Nephron (organoid): ENCODE data around the gene PCDHB7.
A peak's percentile ranks its signal among the peaks of the same experiment; 100 is the strongest.
"Not testable (repeated sequence)": the region's sequence is repeated elsewhere in the genome, so short reads cannot be mapped to it uniquely, and the experiment has no call there.

ENCODE experiments used
- H3K27ac Mint-ChIP-seq, 3 experiments: 2 replicates each; pipeline ENCODE4 v1.8.0; 2020; ENCODE audit warnings: mixed read lengths in 3 of 3, mild to moderate bottlenecking in 2 of 3, moderate library complexity in 1 of 3
- H3K27me3 Mint-ChIP-seq: 2 replicates; pipeline ENCODE4 v1.8.0; 2021; ENCODE audit warnings: low read depth, mild to moderate bottlenecking, moderate library complexity, mixed read lengths
- H3K36me3 Mint-ChIP-seq: 2 replicates; pipeline ENCODE4 v1.8.0; 2020; ENCODE audit warnings: low read depth, mixed read lengths
- H3K4me1 Mint-ChIP-seq: 2 replicates; pipeline ENCODE4 v1.8.0; 2020; ENCODE audit warnings: mixed read lengths
- H3K4me3 Mint-ChIP-seq, 3 experiments: 2 replicates each; pipeline ENCODE4 v1.8.0; 2020; ENCODE audit warnings: mild to moderate bottlenecking in 3 of 3, mixed read lengths in 3 of 3, moderate library complexity in 2 of 3
- H3K9me3 Mint-ChIP-seq: 2 replicates; pipeline ENCODE4 v1.8.0; 2020; ENCODE audit warnings: mixed read lengths
- TF ChIP-seq, protein P1 (sequence below), 3 experiments: fragments of 200-600 bp; sonication (generic); IDR thresholded peaks; one replicate each; pipeline ENCODE4 v1.5.0; 2021; ENCODE audit warnings: antibody characterized with exemption in 3 of 3; ENCODE audit not compliant: unreplicated experiment in 3 of 3

PCDHB7 gene

DNA sequence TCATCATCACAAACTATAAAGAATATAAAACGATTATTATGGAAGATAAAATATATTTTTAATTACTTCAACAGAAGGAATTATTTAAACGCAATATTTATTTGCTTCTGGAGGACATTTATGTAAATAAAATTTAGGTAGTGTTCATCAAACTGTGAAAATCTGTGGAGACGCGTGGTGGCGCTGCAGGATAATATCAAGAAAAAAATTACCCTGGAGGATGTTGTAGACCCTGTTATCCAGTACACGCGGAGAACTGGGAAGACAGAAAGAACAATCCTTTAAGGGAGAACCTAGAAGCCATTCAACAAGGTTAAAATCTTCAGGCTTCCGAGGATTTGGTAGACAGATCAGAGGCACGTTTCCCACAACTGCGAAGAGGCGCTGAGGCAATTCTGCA, 36.0 kb downstream of the PCDHB7 start, which contains the start of gene PCDHB12:
PCDHB12 (plus strand) TSS at position 242 of the 400 bp plus-strand sequence. CDS start 189 bp downstream, outside the sequence.
- H3K36me3 Mint-ChIP-seq: peaks cover 86% of the 10 kb centered on the region
- H3K4me3 Mint-ChIP-seq: peak within 1 kb of the TSS in 2 of 3 experiments; percentile 13 to 41
- H3K27ac Mint-ChIP-seq: no peak within 1 kb of the TSS
- peaks cover 73% of the 10 kb centered on the region for H3K9me3 Mint-ChIP-seq
- no peaks in the 10 kb centered on the region for H3K4me1 Mint-ChIP-seq
- no peaks in the 10 kb centered on the region for H3K27me3 Mint-ChIP-seq
- TF ChIP-seq, protein P1, sequence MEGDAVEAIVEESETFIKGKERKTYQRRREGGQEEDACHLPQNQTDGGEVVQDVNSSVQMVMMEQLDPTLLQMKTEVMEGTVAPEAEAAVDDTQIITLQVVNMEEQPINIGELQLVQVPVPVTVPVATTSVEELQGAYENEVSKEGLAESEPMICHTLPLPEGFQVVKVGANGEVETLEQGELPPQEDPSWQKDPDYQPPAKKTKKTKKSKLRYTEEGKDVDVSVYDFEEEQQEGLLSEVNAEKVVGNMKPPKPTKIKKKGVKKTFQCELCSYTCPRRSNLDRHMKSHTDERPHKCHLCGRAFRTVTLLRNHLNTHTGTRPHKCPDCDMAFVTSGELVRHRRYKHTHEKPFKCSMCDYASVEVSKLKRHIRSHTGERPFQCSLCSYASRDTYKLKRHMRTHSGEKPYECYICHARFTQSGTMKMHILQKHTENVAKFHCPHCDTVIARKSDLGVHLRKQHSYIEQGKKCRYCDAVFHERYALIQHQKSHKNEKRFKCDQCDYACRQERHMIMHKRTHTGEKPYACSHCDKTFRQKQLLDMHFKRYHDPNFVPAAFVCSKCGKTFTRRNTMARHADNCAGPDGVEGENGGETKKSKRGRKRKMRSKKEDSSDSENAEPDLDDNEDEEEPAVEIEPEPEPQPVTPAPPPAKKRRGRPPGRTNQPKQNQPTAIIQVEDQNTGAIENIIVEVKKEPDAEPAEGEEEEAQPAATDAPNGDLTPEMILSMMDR (IDR thresholded peaks at IDR 0.05; ENCODE audit: unreplicated experiment in 3 of 3): no peak

DNA sequence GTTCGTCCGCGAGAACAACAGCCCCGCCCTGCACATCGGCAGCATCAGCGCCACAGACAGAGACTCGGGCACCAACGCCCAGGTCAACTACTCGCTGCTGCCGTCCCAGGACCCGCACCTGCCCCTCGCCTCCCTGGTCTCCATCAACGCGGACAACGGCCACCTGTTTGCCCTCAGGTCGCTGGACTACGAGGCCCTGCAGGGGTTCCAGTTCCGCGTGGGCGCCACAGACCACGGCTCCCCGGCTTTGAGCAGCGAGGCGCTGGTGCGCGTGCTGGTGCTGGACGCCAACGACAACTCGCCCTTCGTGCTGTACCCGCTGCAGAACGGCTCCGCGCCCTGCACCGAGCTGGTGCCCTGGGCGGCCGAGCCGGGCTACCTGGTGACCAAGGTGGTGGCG, 37.8 kb downstream of the PCDHB7 start:
- not testable (repeated sequence) for H3K4me3 Mint-ChIP-seq, H3K27ac Mint-ChIP-seq, H3K27me3 Mint-ChIP-seq, H3K4me1 Mint-ChIP-seq
- Mint-ChIP-seq H3K9me3 (peaks cover 78% of the 10 kb centered on the region), H3K36me3 (peaks cover 86% of the 10 kb centered on the region)

DNA sequence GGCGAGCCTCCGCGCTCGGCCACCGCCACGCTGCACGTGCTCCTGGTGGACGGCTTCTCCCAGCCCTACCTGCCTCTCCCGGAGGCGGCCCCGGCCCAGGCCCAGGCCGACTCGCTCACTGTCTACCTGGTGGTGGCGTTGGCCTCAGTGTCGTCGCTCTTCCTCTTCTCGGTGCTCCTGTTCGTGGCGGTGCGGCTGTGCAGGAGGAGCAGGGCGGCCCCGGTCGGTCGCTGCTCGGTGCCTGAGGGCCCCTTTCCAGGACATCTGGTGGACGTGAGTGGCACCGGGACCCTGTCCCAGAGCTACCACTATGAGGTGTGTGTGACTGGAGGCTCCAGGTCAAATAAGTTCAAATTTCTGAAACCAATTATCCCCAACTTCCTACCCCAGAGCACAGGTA, 38.4 kb downstream of the PCDHB7 start:
- not testable (repeated sequence) for H3K4me1 Mint-ChIP-seq, H3K27ac Mint-ChIP-seq, H3K27me3 Mint-ChIP-seq, H3K4me3 Mint-ChIP-seq
- peaks cover 82% of the 10 kb centered on the region for H3K36me3 Mint-ChIP-seq
- H3K9me3 Mint-ChIP-seq: peaks cover 75% of the 10 kb centered on the region

DNA sequence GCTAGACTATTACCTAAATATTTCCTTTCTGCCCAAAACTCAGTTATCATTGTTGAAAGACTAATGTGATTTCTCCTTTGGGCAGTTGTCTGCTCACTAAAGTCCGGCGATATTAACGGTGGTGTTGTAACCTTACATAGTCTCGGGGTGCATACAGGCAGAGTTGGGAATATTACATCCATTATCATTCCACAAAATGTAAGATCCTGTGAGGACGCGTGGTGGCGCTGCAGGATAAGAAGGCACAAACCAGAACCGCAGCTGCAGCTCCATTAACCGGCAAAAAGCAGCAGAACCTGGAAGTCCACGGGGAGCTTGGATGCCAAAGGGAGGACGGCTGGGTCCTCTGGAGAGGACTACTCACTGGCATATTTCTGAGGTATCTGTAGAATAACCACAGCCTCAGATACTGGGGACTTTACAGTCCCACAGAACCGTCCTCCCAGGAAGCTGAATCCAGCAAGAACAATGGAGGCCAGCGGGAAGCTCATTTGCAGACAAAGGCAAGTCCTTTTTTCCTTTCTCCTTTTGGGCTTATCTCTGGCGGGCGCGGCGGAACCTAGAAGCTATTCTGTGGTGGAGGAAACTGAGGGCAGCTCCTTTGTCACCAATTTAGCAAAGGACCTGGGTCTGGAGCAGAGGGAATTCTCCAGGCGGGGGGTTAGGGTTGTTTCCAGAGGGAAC, 41.4 kb downstream of the PCDHB7 start, which contains the start of gene PCDHB13:
PCDHB13 (plus strand) TSS at position 264 of the 684 bp plus-strand sequence; CDS start at position 469, 205 bp downstream.
- Mint-ChIP-seq H3K9me3 (peaks cover 74% of the 10 kb centered on the region), H3K27ac (peak within 1 kb of the TSS in 1 of 3 experiments; percentile 41), H3K4me3 (peak within 1 kb of the TSS; percentile 35 to 66 (median 61)), H3K36me3 (peaks cover 74% of the 10 kb centered on the region)
- H3K27me3 Mint-ChIP-seq, H3K4me1 Mint-ChIP-seq: not testable (repeated sequence)

DNA sequence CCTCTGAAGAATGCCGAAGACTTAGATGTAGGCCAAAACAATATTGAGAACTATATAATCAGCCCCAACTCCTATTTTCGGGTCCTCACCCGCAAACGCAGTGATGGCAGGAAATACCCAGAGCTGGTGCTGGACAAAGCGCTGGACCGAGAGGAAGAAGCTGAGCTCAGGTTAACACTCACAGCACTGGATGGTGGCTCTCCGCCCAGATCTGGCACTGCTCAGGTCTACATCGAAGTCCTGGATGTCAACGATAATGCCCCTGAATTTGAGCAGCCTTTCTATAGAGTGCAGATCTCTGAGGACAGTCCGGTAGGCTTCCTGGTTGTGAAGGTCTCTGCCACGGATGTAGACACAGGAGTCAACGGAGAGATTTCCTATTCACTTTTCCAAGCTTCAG, 42.1 kb downstream of the PCDHB7 start:
- Mint-ChIP-seq H3K9me3 (peaks cover 73% of the 10 kb centered on the region), H3K36me3 (peaks cover 74% of the 10 kb centered on the region)
- not testable (repeated sequence) for H3K4me3 Mint-ChIP-seq, H3K27ac Mint-ChIP-seq, H3K4me1 Mint-ChIP-seq, H3K27me3 Mint-ChIP-seq

DNA sequence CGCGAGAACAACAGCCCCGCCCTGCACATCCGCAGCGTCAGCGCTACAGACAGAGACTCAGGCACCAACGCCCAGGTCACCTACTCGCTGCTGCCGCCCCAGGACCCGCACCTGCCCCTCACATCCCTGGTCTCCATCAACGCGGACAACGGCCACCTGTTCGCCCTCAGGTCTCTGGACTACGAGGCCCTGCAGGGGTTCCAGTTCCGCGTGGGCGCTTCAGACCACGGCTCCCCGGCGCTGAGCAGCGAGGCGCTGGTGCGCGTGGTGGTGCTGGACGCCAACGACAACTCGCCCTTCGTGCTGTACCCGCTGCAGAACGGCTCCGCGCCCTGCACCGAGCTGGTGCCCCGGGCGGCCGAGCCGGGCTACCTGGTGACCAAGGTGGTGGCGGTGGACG, 43.1 kb downstream of the PCDHB7 start:
- H3K4me3 Mint-ChIP-seq, H3K27me3 Mint-ChIP-seq, H3K4me1 Mint-ChIP-seq, H3K27ac Mint-ChIP-seq: not testable (repeated sequence)
- Mint-ChIP-seq H3K9me3 (peaks cover 76% of the 10 kb centered on the region), H3K36me3 (peaks cover 76% of the 10 kb centered on the region)

DNA sequence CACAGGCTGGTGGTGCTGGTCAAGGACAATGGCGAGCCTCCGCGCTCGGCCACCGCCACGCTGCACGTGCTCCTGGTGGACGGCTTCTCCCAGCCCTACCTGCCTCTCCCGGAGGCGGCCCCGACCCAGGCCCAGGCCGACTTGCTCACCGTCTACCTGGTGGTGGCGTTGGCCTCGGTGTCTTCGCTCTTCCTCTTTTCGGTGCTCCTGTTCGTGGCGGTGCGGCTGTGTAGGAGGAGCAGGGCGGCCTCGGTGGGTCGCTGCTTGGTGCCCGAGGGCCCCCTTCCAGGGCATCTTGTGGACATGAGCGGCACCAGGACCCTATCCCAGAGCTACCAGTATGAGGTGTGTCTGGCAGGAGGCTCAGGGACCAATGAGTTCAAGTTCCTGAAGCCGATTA, 43.6 kb downstream of the PCDHB7 start:
- not testable (repeated sequence) for H3K27me3 Mint-ChIP-seq, H3K4me1 Mint-ChIP-seq, H3K4me3 Mint-ChIP-seq, H3K27ac Mint-ChIP-seq
- peaks cover 76% of the 10 kb centered on the region for H3K9me3 Mint-ChIP-seq
- peaks cover 77% of the 10 kb centered on the region for H3K36me3 Mint-ChIP-seq

DNA sequence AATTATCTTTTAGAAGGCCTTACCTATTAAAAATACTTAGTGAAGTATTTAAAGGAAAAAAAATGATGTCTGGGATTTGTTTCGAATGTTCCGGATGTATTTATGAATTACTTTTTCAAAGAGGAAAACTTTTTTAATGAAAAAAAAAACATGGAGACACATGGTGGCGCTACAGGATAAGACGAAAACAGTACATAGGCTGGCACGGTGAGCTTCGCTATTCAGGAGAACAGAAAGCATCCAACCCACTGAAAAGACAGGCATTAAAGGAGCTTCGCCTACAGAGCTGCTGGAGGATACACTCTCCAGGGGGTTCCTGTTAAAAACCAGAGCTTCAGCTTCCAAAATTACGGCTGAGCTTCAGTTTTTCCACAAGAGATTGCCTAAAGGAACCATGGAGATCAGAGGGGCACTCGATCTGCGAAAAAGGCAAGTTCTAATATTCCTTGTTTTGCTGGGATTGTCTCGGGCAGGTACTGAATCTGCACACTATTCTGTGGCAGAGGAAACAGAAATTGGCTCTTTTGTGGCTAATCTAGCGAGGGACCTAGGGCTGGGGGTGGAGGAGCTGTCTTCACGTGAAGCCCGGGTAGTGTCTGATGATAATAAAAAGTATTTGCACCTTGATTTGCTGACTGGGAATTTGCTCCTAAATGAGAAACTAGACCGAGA, 50.8 kb downstream of the PCDHB7 start, which contains the start of gene PCDHB14:
PCDHB14 (plus strand) TSS at position 232 of the 672 bp plus-strand sequence; CDS start at position 395, 163 bp downstream.
- H3K4me1 Mint-ChIP-seq: no peaks in the 10 kb centered on the region
- no peaks in the 10 kb centered on the region for H3K27me3 Mint-ChIP-seq
- peaks cover 83% of the 10 kb centered on the region for H3K36me3 Mint-ChIP-seq
- peaks cover 76% of the 10 kb centered on the region for H3K9me3 Mint-ChIP-seq
- TF ChIP-seq, protein P1 (IDR thresholded peaks at IDR 0.05; ENCODE audit: unreplicated experiment in 3 of 3): peak in 1 of 3 experiments; percentile 43
- H3K4me3 Mint-ChIP-seq: peak within 1 kb of the TSS; percentile 77 to 88 (median 85)
- peak within 1 kb of the TSS; percentile 67 to 83 (median 82) for H3K27ac Mint-ChIP-seq

DNA sequence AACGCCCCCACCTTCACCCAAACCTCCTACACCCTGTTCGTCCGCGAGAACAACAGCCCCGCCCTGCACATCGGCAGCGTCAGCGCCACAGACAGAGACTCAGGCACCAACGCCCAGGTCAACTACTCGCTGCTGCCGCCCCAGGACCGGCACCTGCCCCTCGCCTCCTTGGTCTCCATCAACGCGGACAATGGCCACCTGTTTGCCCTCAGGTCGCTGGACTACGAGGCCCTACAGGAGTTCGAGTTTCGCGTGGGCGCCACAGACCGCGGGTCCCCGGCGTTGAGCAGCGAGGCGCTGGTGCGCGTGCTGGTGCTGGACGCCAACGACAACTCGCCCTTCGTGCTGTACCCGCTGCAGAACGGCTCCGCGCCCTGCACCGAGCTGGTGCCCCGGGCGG, 52.4 kb downstream of the PCDHB7 start:
- H3K9me3 Mint-ChIP-seq: peaks cover 69% of the 10 kb centered on the region
- not testable (repeated sequence) for H3K4me1 Mint-ChIP-seq, H3K27me3 Mint-ChIP-seq, H3K27ac Mint-ChIP-seq, H3K4me3 Mint-ChIP-seq
- peaks cover 74% of the 10 kb centered on the region for H3K36me3 Mint-ChIP-seq

DNA sequence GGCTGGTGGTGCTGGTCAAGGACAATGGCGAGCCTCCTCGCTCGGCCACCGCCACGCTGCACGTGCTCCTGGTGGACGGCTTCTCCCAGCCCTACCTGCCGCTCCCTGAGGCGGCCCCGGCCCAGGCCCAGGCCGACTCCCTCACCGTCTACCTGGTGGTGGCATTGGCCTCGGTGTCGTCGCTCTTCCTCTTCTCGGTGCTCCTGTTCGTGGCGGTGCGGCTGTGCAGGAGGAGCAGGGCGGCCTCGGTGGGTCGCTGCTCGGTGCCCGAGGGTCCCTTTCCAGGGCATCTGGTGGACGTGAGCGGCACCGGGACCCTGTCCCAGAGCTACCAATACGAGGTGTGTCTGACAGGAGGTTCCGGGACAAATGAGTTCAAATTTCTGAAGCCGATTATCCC, 53.0 kb downstream of the PCDHB7 start:
- not testable (repeated sequence) for H3K4me1 Mint-ChIP-seq, H3K4me3 Mint-ChIP-seq, H3K27ac Mint-ChIP-seq, H3K27me3 Mint-ChIP-seq
- peaks cover 68% of the 10 kb centered on the region for H3K36me3 Mint-ChIP-seq
- peaks cover 67% of the 10 kb centered on the region for H3K9me3 Mint-ChIP-seq
